Measurements from ENCODE around the gene CHST10.
"Not testable (repeated sequence)": the region's sequence is repeated elsewhere in the genome, so short reads cannot be mapped to it uniquely, and the experiment has no call there.

Gene CHST10

GRCh38 chr2:100367163-100367562 lies 50.3 kb downstream of the CHST10 start:
- Histone ChIP-seq H3K27me3 (no peaks in the 10 kb centered on the region), H3K4me3 (ENCODE audit: low read depth, low read length) (no peak overlapping the region), H3K36me3 (no peaks in the 10 kb centered on the region), H3K9me3 (no peaks in the 10 kb centered on the region), H3K4me1 (no peaks in the 10 kb centered on the region)
- DNase-seq, result no peak
- no peak for TF ChIP-seq CTCF (IDR thresholded peaks at IDR 0.05; ENCODE audit: low read depth, low read length)

GRCh38 chr2:100365434-100365833 lies 52.0 kb downstream of the CHST10 start:
- Histone ChIP-seq H3K27me3 (no peaks in the 10 kb centered on the region), H3K9me3 (no peaks in the 10 kb centered on the region), H3K4me1 (no peaks in the 10 kb centered on the region), H3K36me3 (no peaks in the 10 kb centered on the region), H3K4me3 (ENCODE audit: low read depth, low read length) (no peak overlapping the region)
- TF ChIP-seq CTCF (IDR thresholded peaks at IDR 0.05; ENCODE audit: low read depth, low read length), result no peak
- peak; percentile 35 for DNase-seq

GRCh38 chr2:100362269-100362668 lies 55.2 kb downstream of the CHST10 start:
- H3K27me3 ChIP-seq; H3K36me3 ChIP-seq; H3K4me3 ChIP-seq (ENCODE audit: low read depth, low read length); H3K9me3 ChIP-seq; DNase-seq; H3K4me1 ChIP-seq: not testable (repeated sequence)

- no peaks in the 10 kb centered on the region for H3K4me1 ChIP-seq
- no peaks in the 10 kb centered on the region for H3K9me3 ChIP-seq
- no peaks in the 10 kb centered on the region for H3K36me3 ChIP-seq
- no peak overlapping the region for H3K4me3 ChIP-seq (ENCODE audit: low read depth, low read length)
- no peak for DNase-seq
- TF ChIP-seq CTCF (IDR thresholded peaks at IDR 0.05; ENCODE audit: low read depth, low read length), result no peak
- H3K27me3 ChIP-seq, result no peaks in the 10 kb centered on the region
Observed at GRCh38 chr2:100359576-100359975, 57.9 kb downstream of the CHST10 start.

- DNase-seq, result no peak
- H3K36me3 ChIP-seq, result no peaks in the 10 kb centered on the region
- H3K4me1 ChIP-seq, result no peaks in the 10 kb centered on the region
- no peak overlapping the region for H3K4me3 ChIP-seq (ENCODE audit: low read depth, low read length)
- H3K27me3 ChIP-seq, result no peaks in the 10 kb centered on the region
- no peak for TF ChIP-seq CTCF (IDR thresholded peaks at IDR 0.05; ENCODE audit: low read depth, low read length)
- no peaks in the 10 kb centered on the region for H3K9me3 ChIP-seq
Observed at GRCh38 chr2:100358554-100358953, 58.9 kb downstream of the CHST10 start.

GRCh38 chr2:100352521-100352920 lies 64.9 kb downstream of the CHST10 start:
- TF ChIP-seq CTCF (IDR thresholded peaks at IDR 0.05; ENCODE audit: low read depth, low read length), result no peak
- Histone ChIP-seq H3K4me1 (no peaks in the 10 kb centered on the region), H3K4me3 (ENCODE audit: low read depth, low read length) (no peak overlapping the region), H3K36me3 (no peaks in the 10 kb centered on the region), H3K9me3 (no peaks in the 10 kb centered on the region), H3K27me3 (no peaks in the 10 kb centered on the region)
- DNase-seq, result no peak

GRCh38 chr2:100350661-100351185 lies 66.7 kb downstream of the CHST10 start:
- no peaks in the 10 kb centered on the region for H3K4me1 ChIP-seq
- H3K27me3 ChIP-seq, result no peaks in the 10 kb centered on the region
- no peaks in the 10 kb centered on the region for H3K36me3 ChIP-seq
- no peaks in the 10 kb centered on the region for H3K9me3 ChIP-seq
- H3K4me3 ChIP-seq (ENCODE audit: low read depth, low read length), result no peak overlapping the region
- TF ChIP-seq CTCF (IDR thresholded peaks at IDR 0.05; ENCODE audit: low read depth, low read length), result no peak
- DNase-seq, result no peak

GRCh38 chr2:100345144-100345543 lies 72.3 kb downstream of the CHST10 start:
- H3K4me1 ChIP-seq; H3K9me3 ChIP-seq; H3K36me3 ChIP-seq; H3K4me3 ChIP-seq (ENCODE audit: low read depth, low read length); DNase-seq; H3K27me3 ChIP-seq: not testable (repeated sequence)
